Neural progenitor cell (in vitro differentiated cells): ENCODE results near the gene AARSD1. TPM values are rescaled to one million over a fixed set of nuclear protein-coding genes. Genes with fewer than 3 reads are reported as not detected.

Source experiments
- DNase-seq: peaks from one replicate; pipeline ENCODE4 v3.0.0-alpha.2; 2016; ENCODE audit warnings: low spot score
- H2AFZ ChIP-seq: fragments of 200-600 bp; sonication (generic); replicated peaks from 2 replicates; pipeline ENCODE4 v1.6.1; 2016; ENCODE audit warnings: antibody characterized with exemption
- H3F3A ChIP-seq: fragments of 200-600 bp; sonication (generic); 2 replicates; pipeline ENCODE4 v1.6.1; 2016; ENCODE audit warnings: antibody characterized with exemption, low read depth
- H3K27ac ChIP-seq: fragments of 200-600 bp; sonication (generic); 2 replicates; pipeline ENCODE4 v1.5.1; 2016; ENCODE audit warnings: mild to moderate bottlenecking
- H3K27me3 ChIP-seq: fragments of 200-600 bp; sonication (generic); 2 replicates; pipeline ENCODE4 v1.6.1; 2016; ENCODE audit warnings: mild to moderate bottlenecking, moderate library complexity
- H3K36me3 ChIP-seq: fragments of 200-600 bp; sonication (generic); 2 replicates; pipeline ENCODE4 v1.5.1; 2016
- H3K4me1 ChIP-seq: fragments of 200-600 bp; sonication (generic); 2 replicates; pipeline ENCODE4 v1.6.1; 2016; ENCODE audit warnings: mixed run types
- H3K4me2 ChIP-seq: fragments of 200-600 bp; sonication (generic); 2 replicates; pipeline ENCODE4 v1.6.1; 2016
- H3K4me3 ChIP-seq: fragments of 200-600 bp; sonication (generic); 2 replicates; pipeline ENCODE4 v1.5.1; 2016
- H3K79me2 ChIP-seq: fragments of 200-600 bp; sonication (generic); 2 replicates; pipeline ENCODE4 v1.6.1; 2016; ENCODE audit warnings: low read depth
- H3K9ac ChIP-seq: fragments of 200-600 bp; sonication (generic); 2 replicates; pipeline ENCODE4 v1.6.1; 2016
- H3K9me3 ChIP-seq: fragments of 200-600 bp; sonication (generic); 2 replicates; pipeline ENCODE4 v1.5.1; 2016; ENCODE audit warnings: low read depth
- H4K20me1 ChIP-seq: fragments of 200-600 bp; sonication (generic); 2 replicates; pipeline ENCODE4 v1.6.1; 2016; ENCODE audit warnings: low read depth
- H3K27ac Mint-ChIP-seq: 3 replicates; pipeline ENCODE4 v1.8.0; 2021; ENCODE audit warnings: mixed read lengths
- H3K27me3 Mint-ChIP-seq: 2 replicates; pipeline ENCODE4 v1.8.0; 2022; ENCODE audit warnings: low read depth, mild to moderate bottlenecking, inconsistent platforms, moderate library complexity, mixed read lengths; ENCODE audit not compliant: insufficient read depth
- H3K36me3 Mint-ChIP-seq: 3 replicates; pipeline ENCODE4 v1.8.0; 2021; ENCODE audit warnings: mixed read lengths
- H3K4me1 Mint-ChIP-seq: 3 replicates; pipeline ENCODE4 v1.8.0; 2021; ENCODE audit warnings: mixed read lengths
- H3K4me3 Mint-ChIP-seq: 3 replicates; pipeline ENCODE4 v1.8.0; 2021; ENCODE audit warnings: mild to moderate bottlenecking, moderate library complexity, mixed read lengths
- H3K9me3 Mint-ChIP-seq: 3 replicates; pipeline ENCODE4 v1.8.0; 2020; ENCODE audit warnings: mixed read lengths
- EZH2 ChIP-seq: fragments of 200-600 bp; sonication (generic); IDR thresholded peaks from 2 replicates; pipeline ENCODE4 v1.6.1; 2017; ENCODE audit warnings: antibody characterized with exemption, mild to moderate bottlenecking, moderate library complexity
- EZH2phosphoT487 ChIP-seq: fragments of 200-600 bp; sonication (generic); IDR thresholded peaks from 2 replicates; pipeline ENCODE4 v1.6.1; 2017; ENCODE audit warnings: antibody characterized with exemption
- total RNA-seq: library from RNA; depleted of rRNA; stranded (reverse); fragments of >200 nt; gene quantifications from 2 replicates; pipeline ENCODE4 v1.2.3, GENCODE V29; 2015; ENCODE audit warnings: low replicate concordance
- TF ChIP-seq, protein P1 (sequence below): fragments of 200-600 bp; sonication (generic); IDR thresholded peaks from 2 replicates; pipeline ENCODE4 v1.5.1; 2017; ENCODE audit warnings: antibody characterized with exemption, mild to moderate bottlenecking

Gene AARSD1, protein sequence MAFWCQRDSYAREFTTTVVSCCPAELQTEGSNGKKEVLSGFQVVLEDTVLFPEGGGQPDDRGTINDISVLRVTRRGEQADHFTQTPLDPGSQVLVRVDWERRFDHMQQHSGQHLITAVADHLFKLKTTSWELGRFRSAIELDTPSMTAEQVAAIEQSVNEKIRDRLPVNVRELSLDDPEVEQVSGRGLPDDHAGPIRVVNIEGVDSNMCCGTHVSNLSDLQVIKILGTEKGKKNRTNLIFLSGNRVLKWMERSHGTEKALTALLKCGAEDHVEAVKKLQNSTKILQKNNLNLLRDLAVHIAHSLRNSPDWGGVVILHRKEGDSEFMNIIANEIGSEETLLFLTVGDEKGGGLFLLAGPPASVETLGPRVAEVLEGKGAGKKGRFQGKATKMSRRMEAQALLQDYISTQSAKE
- total RNA-seq, result 23.7 and 36.5 TPM in 2 replicates

DNA sequence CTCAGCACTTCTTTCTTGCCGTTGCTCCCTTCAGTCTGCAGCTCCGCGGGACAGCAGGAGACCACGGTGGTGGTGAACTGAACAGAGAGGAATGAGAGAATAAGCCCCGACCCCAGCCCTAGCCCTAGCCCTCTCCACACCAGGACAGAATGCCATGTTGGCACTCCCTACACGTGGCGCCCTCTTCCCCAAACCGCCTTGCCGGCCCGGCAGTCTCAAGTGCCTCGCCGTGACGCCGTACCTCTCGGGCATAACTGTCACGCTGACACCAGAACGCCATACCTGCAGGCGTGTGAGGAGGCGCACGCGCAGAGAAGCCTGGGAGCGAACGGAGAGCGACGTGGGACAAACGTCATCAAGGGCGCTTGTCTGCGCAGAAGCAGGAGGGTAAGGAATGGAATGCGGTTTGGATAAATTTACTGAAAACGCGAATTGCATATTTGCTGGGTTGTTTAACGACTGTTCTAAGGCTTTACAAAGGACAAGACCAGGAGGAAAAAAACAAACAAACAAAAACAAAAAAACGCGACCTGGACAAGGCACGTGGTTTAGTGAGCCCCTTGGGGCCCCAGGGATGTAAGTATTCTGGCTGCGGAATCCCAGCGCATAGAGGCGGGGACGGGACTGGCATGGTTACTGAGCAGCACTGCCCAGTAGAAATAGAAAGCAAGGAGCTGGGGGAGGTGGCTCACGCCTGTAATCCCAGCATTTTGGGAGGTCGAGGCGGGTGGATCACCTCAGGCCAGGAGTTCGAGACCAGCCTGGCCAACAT lies at the start of gene AARSD1:
AARSD1 (minus strand) TSS at position 294 of the 772 bp plus-strand sequence; CDS start at position 280, 14 bp downstream.
- Mint-ChIP-seq H3K4me1 (peaks cover 11% of the 10 kb centered on the region), H3K36me3 (peaks cover 11% of the 10 kb centered on the region), H3K27ac (peak within 1 kb of the TSS; percentile 94), H3K27me3 (peaks cover 4% of the 10 kb centered on the region), H3K4me3 (peak within 1 kb of the TSS; percentile 93), H3K9me3 (no peaks in the 10 kb centered on the region)
- H3K4me3 ChIP-seq, result peak within 1 kb of the TSS; percentile 77
- H3K79me2 ChIP-seq, result peaks cover 23% of the 10 kb centered on the region
- no peaks in the 10 kb centered on the region for H4K20me1 ChIP-seq
- H2AFZ ChIP-seq, result peak within 1 kb of the TSS; percentile 2
- DNase-seq, result peak; percentile 92
- no peak for TF ChIP-seq EZH2phosphoT487
- no peak for TF ChIP-seq EZH2
- TF ChIP-seq, protein P1, sequence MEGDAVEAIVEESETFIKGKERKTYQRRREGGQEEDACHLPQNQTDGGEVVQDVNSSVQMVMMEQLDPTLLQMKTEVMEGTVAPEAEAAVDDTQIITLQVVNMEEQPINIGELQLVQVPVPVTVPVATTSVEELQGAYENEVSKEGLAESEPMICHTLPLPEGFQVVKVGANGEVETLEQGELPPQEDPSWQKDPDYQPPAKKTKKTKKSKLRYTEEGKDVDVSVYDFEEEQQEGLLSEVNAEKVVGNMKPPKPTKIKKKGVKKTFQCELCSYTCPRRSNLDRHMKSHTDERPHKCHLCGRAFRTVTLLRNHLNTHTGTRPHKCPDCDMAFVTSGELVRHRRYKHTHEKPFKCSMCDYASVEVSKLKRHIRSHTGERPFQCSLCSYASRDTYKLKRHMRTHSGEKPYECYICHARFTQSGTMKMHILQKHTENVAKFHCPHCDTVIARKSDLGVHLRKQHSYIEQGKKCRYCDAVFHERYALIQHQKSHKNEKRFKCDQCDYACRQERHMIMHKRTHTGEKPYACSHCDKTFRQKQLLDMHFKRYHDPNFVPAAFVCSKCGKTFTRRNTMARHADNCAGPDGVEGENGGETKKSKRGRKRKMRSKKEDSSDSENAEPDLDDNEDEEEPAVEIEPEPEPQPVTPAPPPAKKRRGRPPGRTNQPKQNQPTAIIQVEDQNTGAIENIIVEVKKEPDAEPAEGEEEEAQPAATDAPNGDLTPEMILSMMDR, result no peak
- H3K36me3 ChIP-seq, result peaks cover 4% of the 10 kb centered on the region
- H3K27ac ChIP-seq, result no peak within 1 kb of the TSS
- H3F3A ChIP-seq, result peaks cover 27% of the 10 kb centered on the region
- H3K4me2 ChIP-seq, result peak within 1 kb of the TSS; percentile 94
- H3K4me1 ChIP-seq, result peaks cover 6% of the 10 kb centered on the region
- H3K27me3 ChIP-seq, result no peaks in the 10 kb centered on the region
- no peaks in the 10 kb centered on the region for H3K9me3 ChIP-seq
- H3K9ac ChIP-seq, result peak within 1 kb of the TSS; percentile 60

DNA sequence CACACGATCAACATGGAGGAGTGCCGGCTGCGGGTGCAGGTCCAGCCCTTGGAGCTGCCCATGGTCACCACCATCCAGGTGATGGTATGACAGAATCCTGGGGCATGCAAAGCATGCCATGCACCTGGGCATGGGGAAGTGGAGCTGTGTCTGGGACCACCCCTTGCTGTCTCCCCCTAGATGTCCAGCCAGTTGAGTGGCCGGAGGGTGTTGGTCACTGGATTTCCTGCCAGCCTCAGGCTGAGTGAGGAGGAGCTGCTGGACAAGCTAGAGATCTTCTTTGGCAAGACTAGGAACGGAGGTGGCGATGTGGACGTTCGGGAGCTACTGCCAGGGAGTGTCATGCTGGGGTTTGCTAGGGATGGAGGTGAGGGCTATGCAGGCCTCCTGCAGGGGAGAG lies 49.0 kb upstream of the AARSD1 start:
- no peak overlapping the region for H3K9ac ChIP-seq
- Mint-ChIP-seq H3K36me3 (peaks cover 10% of the 10 kb centered on the region), H3K4me3 (peak overlapping the region; percentile 58), H3K27me3 (no peaks in the 10 kb centered on the region), H3K9me3 (no peaks in the 10 kb centered on the region), H3K27ac (no peak overlapping the region), H3K4me1 (peaks cover 33% of the 10 kb centered on the region)
- H3K4me3 ChIP-seq, result no peak overlapping the region
- no peak overlapping the region for H3K27ac ChIP-seq
- no peaks in the 10 kb centered on the region for H3K9me3 ChIP-seq
- peaks cover 7% of the 10 kb centered on the region for H4K20me1 ChIP-seq
- H3K4me2 ChIP-seq, result no peak overlapping the region
- peaks cover 7% of the 10 kb centered on the region for H3K79me2 ChIP-seq
- TF ChIP-seq, protein P1, result no peak
- TF ChIP-seq EZH2phosphoT487, result no peak
- TF ChIP-seq EZH2, result no peak
- H3K4me1 ChIP-seq, result peaks cover 3% of the 10 kb centered on the region
- no peak for DNase-seq
- no peaks in the 10 kb centered on the region for H3K27me3 ChIP-seq
- H3K36me3 ChIP-seq, result no peaks in the 10 kb centered on the region
- H3F3A ChIP-seq, result peaks cover 6% of the 10 kb centered on the region
- H2AFZ ChIP-seq, result no peak overlapping the region

DNA sequence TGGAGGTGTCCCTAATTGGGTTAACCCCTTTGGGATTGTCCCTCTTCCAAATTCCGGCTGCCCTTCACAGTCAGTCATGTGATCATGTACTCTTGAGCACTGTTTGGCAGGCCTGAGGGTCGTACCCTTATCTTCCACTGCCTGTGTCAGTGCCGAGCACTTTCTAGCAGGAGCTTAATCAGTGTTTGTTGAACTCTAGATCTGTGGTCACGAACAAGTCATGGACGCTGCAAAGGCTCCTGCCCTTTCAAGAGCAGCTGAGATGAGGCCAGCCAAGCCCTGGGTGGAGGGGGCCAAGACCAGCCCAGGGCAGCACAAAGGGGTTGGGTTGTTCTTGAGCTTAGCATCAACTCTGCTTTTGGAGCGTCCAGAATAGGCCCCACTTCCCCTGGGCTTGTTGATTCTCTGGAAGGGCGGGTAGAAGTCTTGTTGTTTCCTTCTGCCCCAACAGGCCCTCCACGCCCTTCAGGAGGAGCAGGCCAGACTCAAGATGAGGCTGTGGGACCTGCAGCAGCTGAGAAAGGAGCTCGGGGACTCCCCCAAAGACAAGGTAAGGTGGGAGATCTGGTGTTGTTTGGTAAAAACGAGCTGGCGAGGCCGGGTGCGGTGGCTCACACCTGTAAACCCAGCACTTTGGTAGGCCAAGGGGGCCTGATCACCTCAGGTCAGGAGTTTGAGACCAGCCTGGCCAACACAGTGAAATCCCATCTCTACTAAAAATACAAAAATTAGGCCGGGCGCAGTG lies 47.6 kb upstream of the AARSD1 start:
- Mint-ChIP-seq H3K9me3 (no peaks in the 10 kb centered on the region), H3K4me3 (peak overlapping the region; percentile 21), H3K27me3 (no peaks in the 10 kb centered on the region), H3K27ac (peak overlapping the region; percentile 66), H3K36me3 (peaks cover 4% of the 10 kb centered on the region), H3K4me1 (peaks cover 25% of the 10 kb centered on the region)
- Histone ChIP-seq H2AFZ (no peak overlapping the region), H3K79me2 (no peaks in the 10 kb centered on the region), H3K9ac (no peak overlapping the region), H3K36me3 (no peaks in the 10 kb centered on the region), H3K9me3 (no peaks in the 10 kb centered on the region), H3K27ac (no peak overlapping the region), H3K4me1 (no peaks in the 10 kb centered on the region), H3F3A (peaks cover 7% of the 10 kb centered on the region), H4K20me1 (no peaks in the 10 kb centered on the region), H3K4me3 (no peak overlapping the region), H3K4me2 (no peak overlapping the region), H3K27me3 (no peaks in the 10 kb centered on the region)
- TF ChIP-seq, protein P1, result no peak
- TF ChIP-seq EZH2phosphoT487 (no peak), EZH2 (no peak)
- no peak for DNase-seq
